Keratinocyte (primary cell): Measurements from ENCODE around the gene SEPTIN6. TPM values are rescaled to one million over a fixed set of nuclear protein-coding genes. Genes with fewer than 3 reads are reported as not detected.

Experiments
- DNase-seq: peaks from one replicate; pipeline ENCODE4 v3.0.0-alpha.2; 2011; ENCODE audit warnings: low read depth, missing footprints, low spot score
- FAIRE-seq: peaks from 2 replicates; lab custom pipeline; 2011; peaks lifted over from hg19 to GRCh38; lab: Jason Lieb, UNC
- H2AFZ ChIP-seq: 2 replicates; pipeline ENCODE4 v1.6.0; 2012; ENCODE audit warnings: low read length, control low read depth, inconsistent platforms; ENCODE audit not compliant: control insufficient read depth
- H3K27ac ChIP-seq: 2 replicates; pipeline ENCODE4 v1.5.1; 2011; ENCODE audit warnings: low read length; ENCODE audit not compliant: control insufficient read depth, insufficient read depth
- H3K27me3 ChIP-seq: 3 replicates; pipeline ENCODE4 v1.6.0; 2011; ENCODE audit warnings: low read length; ENCODE audit not compliant: control insufficient read depth, insufficient read depth; ENCODE audit errors: extremely low read depth
- H3K36me3 ChIP-seq, 2 experiments: 2 replicates in 1 of 2; 3 replicates in 1 of 2; pipeline ENCODE4 v1.5.1; 2011; ENCODE audit warnings: low read length in 2 of 2, mild to moderate bottlenecking in 1 of 2; ENCODE audit not compliant: control insufficient read depth in 2 of 2, insufficient read depth in 2 of 2; ENCODE audit errors: extremely low read depth in 1 of 2
- H3K4me1 ChIP-seq: 3 replicates; pipeline ENCODE4 v1.5.1; 2011; ENCODE audit warnings: low read length; ENCODE audit not compliant: control insufficient read depth, insufficient read depth; ENCODE audit errors: extremely low read depth
- H3K4me2 ChIP-seq: 3 replicates; pipeline ENCODE4 v1.6.0; 2011; ENCODE audit warnings: low read depth, low read length; ENCODE audit not compliant: control insufficient read depth, insufficient read depth; ENCODE audit errors: extremely low read depth
- H3K4me3 ChIP-seq, 3 experiments: fragments of 200-600 bp in 1 of 3; sonication (generic) in 1 of 3; 2 replicates in 2 of 3; 3 replicates in 1 of 3; pipeline ENCODE4 v1.5.1; 2011 to 2016; ENCODE audit warnings: low read length in 3 of 3, mild to moderate bottlenecking in 3 of 3, control low read depth in 2 of 3, inconsistent platforms in 1 of 3, low read depth in 1 of 3, mixed read lengths in 1 of 3, mixed run types in 1 of 3, moderate library complexity in 1 of 3; ENCODE audit not compliant: control insufficient read depth in 2 of 3, insufficient read depth in 2 of 3; ENCODE audit errors: extremely low read depth in 1 of 3
- H3K79me2 ChIP-seq: 2 replicates; pipeline ENCODE4 v1.6.0; 2012; ENCODE audit warnings: low read length; ENCODE audit not compliant: control insufficient read depth, insufficient read depth
- H3K9ac ChIP-seq: 3 replicates; pipeline ENCODE4 v1.6.0; 2011; ENCODE audit warnings: low read length; ENCODE audit not compliant: control insufficient read depth, insufficient read depth; ENCODE audit errors: extremely low read depth
- H3K9me1 ChIP-seq: 3 replicates; pipeline ENCODE4 v1.6.0; 2011; ENCODE audit warnings: low read length; ENCODE audit not compliant: control insufficient read depth, insufficient read depth; ENCODE audit errors: extremely low read depth
- H3K9me3 ChIP-seq: 2 replicates; pipeline ENCODE4 v1.5.1; 2012; ENCODE audit warnings: low read depth, low read length; ENCODE audit not compliant: control insufficient read depth
- H4K20me1 ChIP-seq: 3 replicates; pipeline ENCODE4 v1.6.0; 2011; ENCODE audit warnings: low read length; ENCODE audit not compliant: control insufficient read depth, insufficient read depth; ENCODE audit errors: extremely low read depth
- CTCF ChIP-seq, 3 experiments: IDR thresholded peaks in 1 of 3; conservative IDR thresholded peaks in 1 of 3; optimal IDR thresholded peaks in 1 of 3; 2 replicates in 2 of 3; 3 replicates in 1 of 3; pipeline versions ENCODE3 to v1.5.1; 2011; ENCODE audit warnings: low read length in 3 of 3, mild to moderate bottlenecking in 3 of 3, moderate library complexity in 2 of 3, control low read depth in 1 of 3, inconsistent platforms in 1 of 3; ENCODE audit not compliant: insufficient read depth in 2 of 3; ENCODE audit errors: extremely low read depth in 1 of 3
- EZH2 ChIP-seq: IDR thresholded peaks from one replicate; pipeline ENCODE4 v1.6.1; 2012; ENCODE audit warnings: inconsistent platforms, mild to moderate bottlenecking, low read length, moderate library complexity
- dilution Hi-C: fragments of 300-500 bp; cut with MboI; formaldehyde crosslinking; loops from one replicate; pipeline ENCODE4 v1.7.0; 2020; ENCODE audit warnings: low sequenced_read_pairs; ENCODE audit not compliant: extremely low pct_ligation_motif_present
- polyA plus RNA-seq, 5 experiments: library from polyadenylated mRNA; depleted of rRNA in 3 of 5; stranded (reverse) in 3 of 5; stranded (forward) in 1 of 5; unstranded in 1 of 5; fragments of >200 nt; gene quantifications; 1 replicate in 1 of 5; 2 replicates in 3 of 5; 3 replicates in 1 of 5; pipeline versions ENCODE4 v1.2.1 to v1.2.3, GENCODE V29; 2011 to 2012; ENCODE audit warnings: missing spikeins in 2 of 5, low read depth in 1 of 5, low replicate concordance in 1 of 5

Gene SEPTIN6
- polyA plus RNA-seq, 1 donor (not counting 4 experiments of a cell fraction or from before 2014, with no cell fraction given): 12.6 TPM

GRCh38 chrX:119694601-119695534, 1.9 kb upstream of the SEPTIN6 start:
- DNase-seq (no peak), FAIRE-seq (no peak)
- no peak overlapping the region for H3K27ac ChIP-seq
- H3K36me3 ChIP-seq: no peaks in the 10 kb centered on the region
- dilution Hi-C loops: no loop called here
- H2AFZ ChIP-seq: no peak overlapping the region
- no peak overlapping the region for H3K4me2 ChIP-seq
- peaks cover 9% of the 10 kb centered on the region for H3K4me1 ChIP-seq
- H3K9me1 ChIP-seq: no peaks in the 10 kb centered on the region
- no peaks in the 10 kb centered on the region for H3K79me2 ChIP-seq
- no peaks in the 10 kb centered on the region for H3K9me3 ChIP-seq
- no peak for TF ChIP-seq EZH2
- no peak for TF ChIP-seq CTCF (optimal IDR thresholded peaks at IDR 0.05 in 1 of 3, IDR thresholded peaks at IDR 0.05 in 1 of 3, conservative IDR thresholded peaks at IDR 0.05 in 1 of 3; ENCODE audit: extremely low read depth in 1 of 3, insufficient read depth in 2 of 3, low read length in 3 of 3)
- no peak overlapping the region for H3K4me3 ChIP-seq
- no peaks in the 10 kb centered on the region for H3K27me3 ChIP-seq
- H4K20me1 ChIP-seq: no peaks in the 10 kb centered on the region
- no peak overlapping the region for H3K9ac ChIP-seq

- Histone ChIP-seq H3K9ac (no peak overlapping the region), H3K4me1 (peaks cover 9% of the 10 kb centered on the region), H3K79me2 (no peaks in the 10 kb centered on the region), H3K36me3 (no peaks in the 10 kb centered on the region), H3K27ac (no peak overlapping the region), H3K27me3 (no peaks in the 10 kb centered on the region), H3K4me2 (no peak overlapping the region), H3K4me3 (no peak overlapping the region), H3K9me3 (no peaks in the 10 kb centered on the region), H2AFZ (no peak overlapping the region), H4K20me1 (no peaks in the 10 kb centered on the region), H3K9me1 (no peaks in the 10 kb centered on the region)
- DNase-seq: no peak
- dilution Hi-C loops: no loop called here
- TF ChIP-seq EZH2 (no peak), CTCF (optimal IDR thresholded peaks at IDR 0.05 in 1 of 3, IDR thresholded peaks at IDR 0.05 in 1 of 3, conservative IDR thresholded peaks at IDR 0.05 in 1 of 3; ENCODE audit: extremely low read depth in 1 of 3, insufficient read depth in 2 of 3, low read length in 3 of 3) (no peak)
- no peak for FAIRE-seq
Measured at GRCh38 chrX:119693996-119694451, 1.1 kb upstream of the SEPTIN6 start.
